Effector CD8-positive, alpha-beta T cell (primary cell): ENCODE measurements around the gene STAC.

Experiments
- DNase-seq: peaks from one replicate; lab custom pipeline; 2025; lab: John Stamatoyannopoulos, UW

STAC gene

GRCh38 chr3:36595511-36595910, 215.2 kb downstream of the STAC start:
- no peak for DNase-seq

- no peak for DNase-seq
These were observed 216.1 kb downstream of the STAC start for GRCh38 chr3:36596419-36596818.

- no peak for DNase-seq
These were observed 217.1 kb downstream of the STAC start for GRCh38 chr3:36597422-36597821.
